NT2/D1 (cell line): ENCODE data around the gene WDFY4.

Experiments
- DNase-seq: peaks from one replicate; pipeline ENCODE4 v3.0.0-alpha.2; 2011; ENCODE audit warnings: low read depth, low spot score
- H3K27me3 ChIP-seq: 2 replicates; pipeline ENCODE4 v1.6.0; 2011; ENCODE audit warnings: mild to moderate bottlenecking; ENCODE audit not compliant: insufficient read length, insufficient read depth
- H3K36me3 ChIP-seq: 2 replicates; pipeline ENCODE4 v1.6.1; 2011; ENCODE audit warnings: mild to moderate bottlenecking, low read length, mixed read lengths; ENCODE audit not compliant: insufficient read depth, insufficient read length
- H3K4me1 ChIP-seq: 2 replicates; pipeline ENCODE4 v1.5.1; 2011; ENCODE audit not compliant: insufficient read depth, insufficient read length
- H3K4me3 ChIP-seq: 2 replicates; pipeline ENCODE4 v1.5.1; 2011; ENCODE audit warnings: low read depth; ENCODE audit not compliant: insufficient read length
- H3K9ac ChIP-seq: 2 replicates; pipeline ENCODE4 v1.6.0; 2011; ENCODE audit warnings: low read depth; ENCODE audit not compliant: insufficient read length
- H3K9me3 ChIP-seq: 2 replicates; pipeline ENCODE4 v1.5.1; 2011; ENCODE audit warnings: mild to moderate bottlenecking, low read length; ENCODE audit not compliant: insufficient read depth
- SUZ12 ChIP-seq: IDR thresholded peaks from 2 replicates; pipeline ENCODE4 v1.6.1; 2011; ENCODE audit not compliant: insufficient read length, insufficient read depth; ENCODE audit errors: extremely low read depth
- YY1 ChIP-seq: IDR thresholded peaks from 2 replicates; pipeline ENCODE4 v1.6.1; 2011; ENCODE audit not compliant: insufficient read length, insufficient read depth
- ZNF274 ChIP-seq: IDR thresholded peaks from 2 replicates; pipeline ENCODE4 v1.6.1; 2011; ENCODE audit warnings: mild to moderate bottlenecking, low read depth, low read length

WDFY4 gene

DNA sequence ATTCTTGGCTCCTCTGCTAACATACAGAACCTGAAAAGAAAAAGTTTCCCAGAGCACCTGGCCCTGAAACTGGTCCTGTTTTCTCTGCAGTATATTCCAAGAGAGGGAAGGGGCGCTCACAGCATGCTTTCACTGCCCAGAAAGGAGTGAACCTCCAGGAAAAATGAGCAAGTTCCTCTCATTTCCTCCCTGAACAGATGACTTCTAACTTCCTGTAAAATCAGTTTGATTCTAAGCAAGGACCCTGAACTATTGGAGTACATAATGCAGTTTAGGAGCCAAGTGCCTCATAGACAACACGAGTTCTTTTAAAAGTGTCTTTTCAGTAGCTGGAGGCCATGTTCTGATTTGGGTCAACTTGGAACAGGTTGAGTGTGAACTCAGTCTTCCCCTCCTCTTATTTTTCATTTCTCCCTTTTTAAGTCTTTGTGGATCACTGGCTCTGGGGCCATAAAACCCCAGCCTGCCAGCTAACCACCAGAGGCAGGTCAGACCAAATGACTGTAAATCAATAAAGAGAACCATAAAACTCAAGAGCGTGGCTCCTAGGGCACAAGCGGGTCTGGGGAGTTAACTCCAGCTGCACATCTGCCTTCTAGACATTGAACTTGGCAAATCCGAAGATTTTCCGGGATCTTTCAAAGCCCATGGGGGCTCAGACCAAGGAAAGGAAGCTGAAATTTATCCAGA is 260.9 kb downstream of the WDFY4 start:
- no peak overlapping the region for H3K4me3 ChIP-seq
- H3K9ac ChIP-seq: no peak overlapping the region
- no peaks in the 10 kb centered on the region for H3K9me3 ChIP-seq
- H3K36me3 ChIP-seq: no peaks in the 10 kb centered on the region
- no peak for DNase-seq
- TF ChIP-seq ZNF274 (no peak), SUZ12 (no peak), YY1 (no peak)
- H3K27me3 ChIP-seq: no peaks in the 10 kb centered on the region
- H3K4me1 ChIP-seq: peaks cover 4% of the 10 kb centered on the region

DNA sequence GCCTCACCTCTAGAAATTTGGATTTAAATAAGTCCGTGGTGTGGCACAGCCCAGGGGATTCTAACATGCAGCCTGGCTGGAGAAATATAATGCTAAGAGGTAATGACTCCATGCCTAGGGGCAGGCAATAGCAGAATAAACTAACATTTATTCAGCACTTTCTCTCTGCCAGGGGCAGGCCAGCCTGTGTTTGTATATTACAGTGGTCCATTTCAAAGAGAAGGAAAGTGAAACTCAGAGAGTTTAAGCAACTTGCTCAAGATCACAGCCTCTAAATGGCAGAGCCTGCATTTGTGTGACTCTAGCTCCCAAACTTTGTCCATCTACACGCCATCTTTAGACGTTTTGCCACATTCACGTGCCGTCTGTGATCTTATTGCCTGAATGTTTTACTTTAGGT is 261.7 kb downstream of the WDFY4 start:
- Histone ChIP-seq H3K36me3 (no peaks in the 10 kb centered on the region), H3K27me3 (no peaks in the 10 kb centered on the region), H3K9me3 (no peaks in the 10 kb centered on the region), H3K4me3 (no peak overlapping the region), H3K9ac (no peak overlapping the region), H3K4me1 (peaks cover 2% of the 10 kb centered on the region)
- no peak for TF ChIP-seq SUZ12
- no peak for DNase-seq

DNA sequence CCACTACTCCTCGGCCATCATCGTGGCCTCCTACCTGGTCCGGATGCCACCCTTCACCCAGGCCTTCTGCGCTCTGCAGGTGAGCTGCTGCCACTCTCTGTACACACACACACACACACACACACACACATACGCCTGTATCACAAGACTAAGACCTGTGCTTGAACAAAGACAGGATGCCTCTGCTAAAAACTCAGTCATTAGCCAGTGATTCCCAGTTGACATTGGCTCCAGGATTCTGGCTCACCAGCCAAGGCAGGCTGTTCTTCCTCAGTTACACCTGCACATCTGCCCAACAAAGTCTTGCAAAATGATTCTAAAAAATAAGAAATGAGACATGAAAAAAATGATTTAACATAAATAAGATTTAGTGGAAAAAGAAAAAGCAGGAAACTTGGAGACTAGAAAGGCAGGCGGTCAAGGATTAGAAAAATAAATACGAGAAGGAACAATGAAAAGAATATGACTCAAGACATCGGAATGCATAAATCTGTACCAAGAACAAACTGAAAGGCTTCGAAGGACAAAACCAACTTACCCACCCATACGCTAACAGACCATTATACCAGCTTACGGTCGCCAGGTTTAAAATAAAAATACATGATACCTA is 262.3 kb downstream of the WDFY4 start:
- H3K27me3 ChIP-seq: no peaks in the 10 kb centered on the region

DNA sequence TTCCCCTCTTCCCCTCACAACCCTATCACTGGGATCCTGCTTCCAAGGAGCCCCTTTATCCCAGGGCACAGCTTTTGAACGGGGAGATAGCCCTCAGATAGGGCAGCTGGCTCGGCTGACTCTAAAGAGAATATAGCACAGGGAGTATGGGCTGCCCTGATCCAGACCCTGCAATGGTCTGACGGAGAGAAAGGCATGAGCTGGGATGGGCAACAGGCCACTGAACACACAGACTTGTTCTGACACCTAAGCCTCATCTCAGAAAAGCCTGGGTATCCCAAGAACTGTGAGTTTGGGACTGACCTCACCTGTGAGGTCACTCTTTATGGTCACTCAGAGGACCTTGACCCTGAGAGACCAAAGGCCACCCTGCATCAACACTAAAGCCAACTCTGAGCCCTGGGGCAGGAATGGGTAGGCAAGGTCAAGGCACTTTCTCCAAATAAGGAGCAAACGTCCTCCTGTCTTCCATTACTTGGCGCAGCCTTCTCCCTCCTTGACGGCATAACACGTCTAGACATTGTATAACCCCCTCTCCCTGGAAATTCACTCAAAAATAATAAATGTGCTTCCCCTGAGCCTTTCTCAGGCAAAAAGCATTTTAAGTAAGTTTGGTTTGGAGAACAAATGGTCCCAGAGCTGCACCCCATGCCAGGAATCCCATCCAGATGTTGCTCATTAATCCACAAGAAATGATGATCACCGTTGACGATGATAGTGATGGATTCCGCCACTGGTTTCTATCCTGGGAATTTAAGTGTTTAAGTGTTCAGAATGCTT is 263.2 kb downstream of the WDFY4 start:
- TF ChIP-seq ZNF274 (no peak), SUZ12 (no peak), YY1 (no peak)
- Histone ChIP-seq H3K27me3 (no peaks in the 10 kb centered on the region), H3K9me3 (no peaks in the 10 kb centered on the region), H3K36me3 (no peaks in the 10 kb centered on the region), H3K4me1 (no peaks in the 10 kb centered on the region), H3K9ac (no peak overlapping the region), H3K4me3 (no peak overlapping the region)
- no peak for DNase-seq

More for the DNA sequence above, 262.3 kb downstream of the WDFY4 start:
- H3K4me3 ChIP-seq: no peak overlapping the region
- H3K9ac ChIP-seq: no peak overlapping the region
- no peaks in the 10 kb centered on the region for H3K36me3 ChIP-seq
- TF ChIP-seq ZNF274: no peak
- no peak for TF ChIP-seq YY1
- TF ChIP-seq SUZ12: no peak
- no peaks in the 10 kb centered on the region for H3K9me3 ChIP-seq
- H3K4me1 ChIP-seq: no peaks in the 10 kb centered on the region
- DNase-seq: no peak

DNA sequence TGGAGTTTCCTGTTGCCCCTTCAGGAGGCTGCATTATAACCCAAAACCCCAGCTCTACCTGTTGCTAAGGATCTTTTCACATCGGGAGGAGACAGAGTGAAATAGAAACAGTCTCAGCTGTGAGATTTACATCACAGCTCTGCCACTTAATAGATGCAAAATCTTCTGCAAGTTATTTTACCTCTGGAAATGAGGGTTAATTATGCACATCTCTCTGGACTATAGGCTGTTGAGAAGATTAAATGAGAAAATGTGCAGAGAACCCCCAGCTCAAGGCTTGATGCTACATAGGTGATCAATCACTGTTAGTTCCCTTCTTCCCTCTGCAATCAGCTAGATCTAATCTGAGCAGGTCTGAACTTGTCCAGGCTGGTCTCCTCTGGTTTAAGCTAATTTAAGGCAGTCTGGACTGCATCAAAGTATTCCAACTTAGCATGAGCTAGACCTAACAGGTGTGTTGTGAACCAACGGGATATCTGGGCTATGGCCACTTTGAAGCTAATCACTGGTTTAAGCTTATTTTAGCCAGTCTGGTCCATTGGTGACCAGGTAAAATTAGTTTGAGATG is 263.9 kb downstream of the WDFY4 start:
- no peak overlapping the region for H3K4me3 ChIP-seq
- no peaks in the 10 kb centered on the region for H3K9me3 ChIP-seq
- H3K9ac ChIP-seq: no peak overlapping the region
- no peaks in the 10 kb centered on the region for H3K36me3 ChIP-seq
- DNase-seq: no peak
- no peaks in the 10 kb centered on the region for H3K27me3 ChIP-seq
- no peaks in the 10 kb centered on the region for H3K4me1 ChIP-seq
- TF ChIP-seq YY1 (no peak), ZNF274 (no peak), SUZ12 (no peak)

DNA sequence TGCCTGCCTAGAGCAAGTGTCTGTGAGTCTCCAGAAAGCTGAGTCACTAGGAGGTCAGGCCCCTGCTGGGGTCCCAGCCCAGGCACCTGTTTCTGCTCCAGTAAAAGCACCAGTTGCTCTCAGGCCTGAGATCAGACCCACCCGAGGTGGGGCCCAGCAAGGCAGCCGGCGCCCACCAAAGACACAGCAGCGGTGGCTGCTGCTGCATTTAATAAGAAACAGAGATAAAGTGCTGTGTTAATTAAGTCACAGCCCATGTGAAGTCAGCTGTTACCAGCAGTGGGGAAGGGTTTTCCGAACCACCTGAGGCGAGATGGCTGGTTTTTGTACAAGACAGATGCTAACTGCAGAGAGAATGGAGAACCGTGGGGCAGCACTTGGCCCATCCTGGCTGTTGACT is 267.0 kb downstream of the WDFY4 start:
- Histone ChIP-seq H3K36me3 (no peaks in the 10 kb centered on the region), H3K27me3 (no peaks in the 10 kb centered on the region), H3K9ac (no peak overlapping the region), H3K4me1 (no peaks in the 10 kb centered on the region), H3K9me3 (no peaks in the 10 kb centered on the region), H3K4me3 (no peak overlapping the region)
- no peak for DNase-seq
- no peak for TF ChIP-seq SUZ12
- TF ChIP-seq ZNF274: no peak
- no peak for TF ChIP-seq YY1
